Measurements from ENCODE around the gene KCNIP3.

KCNIP3 gene

DNA sequence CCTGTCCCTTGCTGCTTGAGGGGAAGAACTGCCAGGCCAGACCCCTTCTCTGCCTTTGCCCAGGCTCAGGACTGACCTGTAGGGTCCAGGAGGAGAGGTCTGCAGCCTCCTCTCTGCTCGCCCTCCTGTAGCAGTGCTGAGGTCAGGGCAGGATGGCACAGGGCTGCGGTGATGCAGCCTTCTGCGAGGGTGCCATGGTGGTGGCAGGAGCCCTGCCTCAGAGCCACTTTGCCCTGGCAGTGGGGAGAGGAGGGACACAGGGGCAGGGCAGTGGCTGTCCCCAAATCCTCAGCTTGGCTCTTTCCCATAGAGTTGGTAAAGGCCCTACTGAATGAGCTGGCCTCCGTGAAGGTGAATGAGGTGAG is 22.0 kb upstream of the KCNIP3 start:
- no peak for DNase-seq

DNA sequence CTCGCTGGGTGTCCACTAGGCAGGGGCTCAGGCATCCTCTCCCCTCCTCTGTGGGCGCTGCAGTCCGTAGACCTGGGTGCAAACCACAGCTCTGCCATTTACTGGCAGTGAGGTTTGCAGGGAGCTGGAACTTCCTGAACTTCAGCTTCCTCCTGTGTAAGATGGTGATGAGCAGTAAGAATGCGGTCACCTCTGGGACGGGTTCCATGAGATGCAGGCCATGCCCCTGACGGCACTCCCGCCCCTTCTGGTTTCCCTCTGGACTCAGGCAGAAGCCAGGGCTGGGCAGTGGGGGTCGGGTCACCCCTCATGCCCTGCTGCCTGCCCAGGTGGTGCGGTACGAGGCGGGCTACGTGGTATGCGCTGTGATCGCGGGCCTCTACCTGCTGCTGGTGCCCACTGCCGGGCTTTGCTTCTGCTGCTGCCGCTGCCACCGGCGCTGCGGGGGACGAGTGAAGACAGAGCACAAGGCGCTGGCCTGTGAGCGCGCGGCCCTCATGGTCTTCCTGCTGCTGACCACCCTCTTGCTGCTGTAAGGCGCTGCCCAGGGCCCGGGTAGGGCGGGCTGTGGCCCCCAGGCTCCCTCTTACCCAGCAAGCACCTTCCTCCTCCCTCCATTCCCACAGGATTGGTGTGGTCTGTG is 21.4 kb upstream of the KCNIP3 start:
- DNase-seq: no peak

DNA sequence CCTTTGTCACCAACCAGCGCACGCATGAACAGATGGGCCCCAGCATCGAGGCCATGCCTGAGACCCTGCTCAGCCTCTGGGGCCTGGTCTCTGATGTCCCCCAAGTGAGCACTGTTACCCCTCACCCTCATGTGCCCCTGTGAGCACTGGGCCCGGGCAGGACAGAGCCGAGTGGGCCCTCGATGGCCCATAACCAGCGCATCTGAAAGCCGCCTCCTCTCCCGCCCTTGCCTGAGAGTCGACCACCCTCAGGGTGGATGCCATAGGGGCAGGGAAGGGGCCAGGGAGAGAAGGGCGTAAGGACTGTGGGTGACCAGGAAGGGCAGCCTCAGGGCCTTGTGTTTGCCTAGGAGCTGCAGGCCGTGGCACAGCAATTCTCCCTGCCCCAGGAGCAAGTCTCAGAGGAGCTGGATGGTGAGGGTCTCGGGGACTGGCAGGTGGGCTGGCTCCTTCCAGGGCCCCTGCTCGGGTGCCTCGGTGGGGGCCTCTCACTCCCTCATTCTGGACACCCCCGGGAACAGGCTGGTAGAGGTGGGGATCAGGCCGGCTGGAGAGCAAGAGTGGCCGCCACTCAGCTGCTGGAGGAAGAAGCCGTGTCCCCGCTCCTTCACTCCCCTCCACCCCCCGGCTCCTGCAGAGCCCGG is 20.8 kb upstream of the KCNIP3 start:
- DNase-seq: no peak

DNA sequence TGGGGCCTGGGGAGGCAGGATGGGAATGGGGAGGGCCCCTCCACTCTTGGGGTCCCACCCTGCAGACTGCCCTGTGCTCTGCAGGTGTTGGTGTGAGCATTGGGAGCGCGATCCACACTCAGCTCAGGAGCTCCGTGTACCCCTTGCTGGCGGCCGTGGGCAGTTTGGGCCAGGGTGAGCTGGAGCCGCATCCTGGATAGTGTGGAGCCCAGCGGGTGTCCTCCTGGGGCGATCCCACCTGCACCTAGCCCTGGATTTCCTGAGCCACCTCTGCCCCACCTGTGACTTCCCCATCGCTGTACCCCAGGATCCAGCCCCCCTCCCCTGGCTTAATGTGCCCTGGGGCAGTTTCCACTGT is 20.3 kb upstream of the KCNIP3 start:
- DNase-seq: no peak

DNA sequence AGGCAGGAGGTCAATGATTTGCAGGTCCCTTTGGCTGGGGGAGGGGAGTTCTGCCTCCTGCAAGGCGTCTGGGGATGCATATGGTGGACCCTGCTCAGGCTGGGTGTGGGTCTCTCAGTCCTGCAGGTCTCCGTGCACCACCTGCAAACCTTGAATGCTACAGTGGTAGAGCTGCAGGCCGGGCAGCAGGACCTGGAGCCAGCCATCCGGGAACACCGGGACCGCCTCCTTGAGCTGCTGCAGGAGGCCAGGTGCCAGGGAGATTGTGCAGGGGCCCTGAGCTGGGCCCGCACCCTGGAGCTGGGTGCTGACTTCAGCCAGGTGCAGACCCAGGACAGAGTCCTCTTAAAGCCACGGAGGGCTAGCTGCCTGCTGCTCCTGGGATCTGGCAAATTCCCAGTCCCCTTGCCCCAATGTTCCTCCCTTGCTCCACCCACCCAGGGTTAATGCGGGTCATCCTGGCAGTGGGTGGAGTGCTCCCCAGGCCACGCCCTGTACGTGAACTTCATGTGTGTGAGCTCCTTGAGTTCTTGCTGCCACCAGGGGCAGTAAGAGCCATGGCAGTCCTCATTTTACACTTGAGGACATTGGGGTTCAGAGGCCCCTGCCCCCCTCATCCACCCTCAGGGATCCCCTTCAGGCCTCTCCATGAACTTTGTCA is 19.8 kb upstream of the KCNIP3 start:
- no peak for DNase-seq

DNA sequence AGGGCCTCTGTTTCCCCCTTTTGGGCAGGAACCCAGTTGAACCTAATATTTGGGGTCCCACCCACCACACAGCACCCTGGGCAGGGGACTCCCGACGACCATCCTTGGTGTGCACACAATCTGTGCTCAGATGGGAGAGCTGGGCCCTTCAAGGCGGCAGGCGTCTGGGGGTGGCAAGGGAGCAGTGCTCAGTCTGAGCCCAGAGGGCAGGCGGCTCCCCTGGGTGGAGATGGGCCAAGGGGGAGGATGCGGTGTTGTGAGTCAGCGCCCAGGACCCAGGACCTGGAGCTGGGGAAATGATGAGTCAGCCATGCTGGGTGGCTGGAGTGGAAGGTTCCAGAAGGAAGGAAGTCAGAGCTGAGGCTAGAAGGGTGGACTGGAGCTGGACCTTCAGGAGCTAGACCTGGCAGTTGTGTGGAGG is 19.1 kb upstream of the KCNIP3 start:
- DNase-seq: no peak

DNA sequence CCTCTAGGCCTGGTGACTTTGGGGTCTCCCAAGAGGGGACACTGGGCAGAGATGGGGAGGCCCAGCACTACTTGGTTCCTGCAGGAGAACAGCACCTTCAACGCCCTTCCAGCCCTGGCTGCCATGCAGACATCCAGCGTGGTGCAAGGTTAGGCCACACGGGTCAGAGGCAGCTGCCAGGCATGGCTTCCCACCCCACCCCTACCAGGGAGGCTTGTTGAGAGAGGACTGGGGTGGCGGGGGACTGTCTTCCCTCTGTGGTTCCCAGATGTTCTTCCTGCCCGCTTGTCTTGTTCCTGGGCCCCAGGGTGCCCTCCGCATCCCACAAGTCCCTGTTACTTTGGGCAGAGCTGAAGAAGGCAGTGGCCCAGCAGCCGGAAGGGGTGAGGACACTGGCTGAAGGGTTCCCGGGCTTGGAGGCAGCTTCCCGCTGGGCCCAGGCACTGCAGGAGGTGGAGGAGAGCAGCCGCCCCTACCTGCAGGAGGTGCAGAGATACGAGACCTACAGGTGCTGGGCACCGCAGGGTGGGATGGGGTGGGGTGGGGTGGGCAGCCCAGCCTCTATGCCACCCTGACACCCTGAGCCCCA is 18.4 kb upstream of the KCNIP3 start:
- no peak for DNase-seq

DNA sequence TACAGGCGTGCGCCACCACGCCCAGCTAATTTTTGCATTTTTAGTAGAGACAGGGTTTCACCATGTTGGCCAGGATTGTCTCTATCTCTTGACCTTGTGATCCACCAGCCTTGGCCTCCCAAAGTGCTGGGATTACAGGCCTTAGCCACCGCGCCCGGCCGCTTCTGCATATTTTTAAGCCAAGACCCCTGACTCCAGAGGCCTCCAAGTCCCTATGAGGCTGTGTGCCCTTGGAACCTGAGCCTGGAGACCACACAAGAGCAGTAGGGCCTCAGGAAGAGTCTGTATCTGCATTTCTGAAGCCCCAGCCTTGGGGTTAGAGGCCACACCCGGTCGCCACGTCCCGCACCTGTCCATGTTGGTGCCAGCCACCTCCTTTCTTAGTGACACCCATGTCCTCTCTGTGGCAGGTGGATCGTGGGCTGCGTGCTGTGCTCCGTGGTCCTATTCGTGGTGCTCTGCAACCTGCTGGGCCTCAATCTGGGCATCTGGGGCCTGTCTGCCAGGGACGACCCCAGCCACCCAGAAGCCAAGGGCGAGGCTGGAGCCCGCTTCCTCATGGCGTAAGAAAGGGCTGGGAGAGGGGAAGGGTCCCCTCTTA is 17.6 kb upstream of the KCNIP3 start:
- no peak for DNase-seq

DNA sequence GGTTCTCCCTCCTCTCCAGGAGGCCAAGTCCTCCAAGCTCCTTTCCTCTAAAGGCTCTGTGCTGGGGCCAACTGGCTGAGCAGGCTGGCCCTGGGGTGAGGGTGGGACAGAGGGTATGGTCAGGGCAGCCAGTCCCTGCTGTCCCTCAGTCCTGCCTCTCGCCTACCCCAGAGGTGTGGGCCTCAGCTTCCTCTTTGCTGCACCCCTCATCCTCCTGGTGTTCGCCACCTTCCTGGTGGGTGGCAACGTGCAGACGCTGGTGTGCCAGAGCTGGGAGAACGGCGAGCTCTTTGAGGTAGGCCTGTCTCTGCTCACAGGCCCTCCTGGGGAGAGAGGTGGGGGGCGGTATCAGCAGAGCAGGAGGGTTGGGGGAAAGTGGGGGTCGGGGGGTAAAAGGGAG is 16.1 kb upstream of the KCNIP3 start:
- no peak for DNase-seq

DNA sequence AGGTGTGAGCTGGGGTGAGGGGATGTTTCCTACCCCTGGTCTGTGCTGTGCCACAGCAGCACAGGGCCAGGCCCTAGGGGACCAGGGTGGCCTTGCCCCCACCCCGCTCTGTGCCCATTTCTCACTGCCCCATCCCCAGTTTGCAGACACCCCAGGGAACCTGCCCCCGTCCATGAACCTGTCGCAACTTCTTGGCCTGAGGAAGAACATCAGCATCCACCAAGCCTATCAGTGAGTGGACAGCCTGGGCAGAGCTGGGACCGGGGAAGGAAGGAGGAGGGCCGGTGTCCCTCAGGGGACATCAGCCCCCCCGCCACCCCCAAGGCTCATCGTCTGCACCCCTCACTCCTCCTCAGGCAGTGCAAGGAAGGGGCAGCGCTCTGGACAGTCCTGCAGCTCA is 15.4 kb upstream of the KCNIP3 start:
- DNase-seq: no peak

DNA sequence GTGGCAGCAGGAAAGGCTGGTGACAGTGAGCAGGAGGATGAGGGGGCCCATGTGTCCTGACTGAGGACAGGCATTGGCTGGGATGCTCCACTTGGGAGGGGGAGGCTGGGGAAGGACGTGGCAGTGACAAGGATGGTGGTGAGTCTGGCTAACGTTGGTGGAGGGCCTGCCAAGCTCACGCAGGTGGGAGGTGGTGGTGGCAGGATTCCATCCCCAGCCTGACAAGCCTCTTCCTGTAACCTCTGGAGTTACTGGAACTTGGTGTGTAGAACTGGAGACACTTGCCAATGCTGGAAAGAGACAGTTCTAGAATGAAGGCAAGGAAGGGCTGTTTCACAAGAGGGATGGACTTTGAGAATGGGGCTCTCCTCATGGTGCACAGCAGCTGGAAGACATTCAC is 14.7 kb upstream of the KCNIP3 start:
- DNase-seq: no peak

DNA sequence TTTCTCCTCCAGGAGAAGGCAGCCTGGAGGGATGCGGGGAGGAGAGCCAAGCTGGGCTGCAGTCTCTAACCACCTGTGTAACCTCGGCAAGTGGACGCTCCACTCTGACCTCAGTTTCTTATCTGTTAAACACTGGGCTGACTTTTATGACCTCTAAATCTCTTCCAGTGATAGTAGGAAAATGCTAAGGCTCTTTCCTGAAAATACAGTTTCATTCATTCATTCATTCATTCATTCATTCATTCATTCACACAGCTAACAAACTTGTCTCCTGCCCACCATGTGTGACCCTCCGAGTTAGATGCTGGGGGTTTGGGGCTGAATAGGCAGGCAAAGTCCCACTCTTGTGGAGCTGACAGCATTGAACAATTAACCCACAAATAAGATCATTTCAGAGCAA is 13.6 kb upstream of the KCNIP3 start:
- no peak for DNase-seq

DNA sequence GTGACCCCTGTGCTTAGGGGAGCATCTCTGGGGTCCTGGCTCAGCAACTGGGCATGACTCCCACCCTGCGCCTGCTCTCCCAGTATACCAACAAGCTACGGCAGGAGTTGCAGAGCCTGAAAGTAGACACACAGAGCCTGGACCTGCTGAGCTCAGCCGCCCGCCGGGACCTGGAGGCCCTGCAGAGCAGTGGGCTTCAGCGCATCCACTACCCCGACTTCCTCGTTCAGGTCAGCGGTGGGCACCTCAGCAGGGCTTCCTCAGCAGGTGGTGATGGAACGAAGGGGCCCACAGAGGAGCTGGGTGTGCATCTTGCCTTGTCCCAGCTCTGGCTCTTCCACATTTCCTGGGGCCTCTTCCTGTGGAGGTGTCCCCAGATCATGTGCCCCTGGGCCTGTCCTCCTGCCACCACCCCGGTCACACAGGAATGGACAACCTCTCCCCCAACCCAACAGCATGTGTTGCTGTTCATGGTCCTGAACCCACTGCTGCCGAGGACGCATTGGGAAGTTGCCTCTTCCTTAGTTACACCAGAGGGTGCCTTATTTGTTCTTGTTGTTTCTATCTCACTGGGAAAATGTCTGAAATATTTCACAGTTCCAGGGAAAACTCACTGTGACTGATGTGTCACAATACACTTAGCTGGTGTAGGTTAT is 12.1 kb upstream of the KCNIP3 start:
- no peak for DNase-seq

DNA sequence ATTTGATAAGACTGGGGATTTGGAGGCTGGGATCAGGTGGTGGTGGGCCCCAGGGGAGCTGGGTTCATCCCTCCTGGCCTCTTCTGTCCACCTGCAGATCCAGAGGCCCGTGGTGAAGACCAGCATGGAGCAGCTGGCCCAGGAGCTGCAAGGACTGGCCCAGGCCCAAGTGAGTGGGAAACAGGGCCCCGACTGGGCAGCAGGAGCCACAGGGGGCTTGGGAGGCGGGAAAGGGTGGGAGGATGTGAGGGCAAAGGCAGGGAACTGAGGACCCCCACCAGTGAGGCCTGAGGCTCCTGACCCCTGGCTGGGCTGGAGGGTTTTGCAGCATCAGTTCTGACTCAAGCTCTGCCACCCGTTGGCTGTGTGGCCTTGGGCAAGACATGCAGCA is 11.6 kb upstream of the KCNIP3 start:
- DNase-seq: no peak

DNA sequence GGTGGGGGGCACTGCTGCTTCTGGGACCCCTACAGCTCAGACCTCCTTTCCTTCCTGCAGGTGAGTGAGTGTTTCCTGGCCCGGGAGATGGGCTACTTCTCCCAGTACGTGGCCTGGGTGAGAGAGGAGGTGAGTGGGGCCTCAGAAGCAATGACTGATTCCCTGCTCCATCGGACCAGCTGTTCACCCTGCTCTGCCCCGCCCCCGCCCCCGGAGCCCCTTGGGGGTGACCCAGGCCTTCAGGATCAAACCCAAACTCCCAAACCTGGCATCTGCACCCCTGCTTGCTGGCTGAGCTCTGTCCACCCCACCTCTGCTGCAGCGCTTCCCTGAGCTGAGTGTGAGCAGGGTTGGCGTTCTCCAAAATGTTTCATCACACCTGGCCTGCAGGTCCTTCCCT is 9.8 kb upstream of the KCNIP3 start:
- no peak for DNase-seq

DNA sequence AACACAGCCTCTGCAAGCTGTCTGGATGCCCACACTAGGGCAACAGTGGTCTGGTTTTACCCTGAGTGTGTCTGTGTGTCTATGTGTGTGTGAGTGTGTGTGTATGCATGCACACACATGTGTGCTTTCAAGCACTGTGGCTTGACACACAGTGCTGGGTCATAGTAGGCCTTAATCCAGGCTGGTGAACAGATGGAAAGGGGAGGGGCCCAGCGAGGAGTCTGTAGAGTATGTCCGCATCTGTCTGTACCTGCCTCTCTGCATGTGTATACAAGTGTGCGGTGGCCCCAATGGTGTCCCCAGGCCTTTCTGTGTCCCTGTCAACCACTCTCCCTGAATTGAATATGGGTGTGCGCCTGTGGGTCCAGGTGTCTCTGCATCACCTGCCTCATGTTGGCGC is 9.3 kb upstream of the KCNIP3 start:
- DNase-seq: no peak

DNA sequence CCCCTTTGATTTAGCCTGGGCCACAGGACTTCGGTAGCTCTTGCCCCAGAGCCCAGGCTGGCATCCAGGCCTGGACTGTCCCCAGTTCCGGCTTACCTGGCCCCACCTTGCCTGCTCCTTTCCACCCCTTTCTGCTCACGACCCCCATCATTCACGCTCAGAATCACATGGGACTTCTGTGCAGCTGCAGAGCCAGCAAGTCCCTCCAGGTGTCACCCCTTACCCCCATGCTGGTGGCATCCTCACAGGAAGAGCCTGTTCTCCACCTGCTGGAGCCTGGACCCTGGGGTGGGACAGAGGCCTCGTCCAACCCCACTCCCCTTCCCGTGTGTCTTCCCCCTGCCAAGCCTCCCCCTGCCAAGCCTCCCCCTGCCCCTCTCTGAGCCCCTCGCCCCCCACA is 7.9 kb upstream of the KCNIP3 start:
- DNase-seq: no peak

DNA sequence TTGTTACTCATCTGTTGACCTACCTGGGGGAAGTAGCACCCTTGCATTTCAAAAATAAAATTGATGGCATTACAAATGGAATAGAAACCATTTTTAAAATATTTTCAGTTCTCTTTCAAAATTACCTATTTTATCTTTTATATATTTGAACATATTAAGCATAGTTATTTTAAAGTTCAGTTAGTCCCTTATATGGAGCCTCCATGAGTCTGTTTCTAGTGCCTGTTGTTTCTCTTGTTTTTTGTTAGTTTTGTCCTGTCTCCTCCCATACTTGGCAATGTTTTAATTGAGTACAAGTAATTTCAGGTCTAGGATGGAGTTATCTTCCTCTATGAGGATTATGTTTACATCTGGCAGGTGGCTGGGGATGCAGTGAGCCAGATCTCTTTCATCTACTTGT is 5.9 kb upstream of the KCNIP3 start:
- no peak for DNase-seq

DNA sequence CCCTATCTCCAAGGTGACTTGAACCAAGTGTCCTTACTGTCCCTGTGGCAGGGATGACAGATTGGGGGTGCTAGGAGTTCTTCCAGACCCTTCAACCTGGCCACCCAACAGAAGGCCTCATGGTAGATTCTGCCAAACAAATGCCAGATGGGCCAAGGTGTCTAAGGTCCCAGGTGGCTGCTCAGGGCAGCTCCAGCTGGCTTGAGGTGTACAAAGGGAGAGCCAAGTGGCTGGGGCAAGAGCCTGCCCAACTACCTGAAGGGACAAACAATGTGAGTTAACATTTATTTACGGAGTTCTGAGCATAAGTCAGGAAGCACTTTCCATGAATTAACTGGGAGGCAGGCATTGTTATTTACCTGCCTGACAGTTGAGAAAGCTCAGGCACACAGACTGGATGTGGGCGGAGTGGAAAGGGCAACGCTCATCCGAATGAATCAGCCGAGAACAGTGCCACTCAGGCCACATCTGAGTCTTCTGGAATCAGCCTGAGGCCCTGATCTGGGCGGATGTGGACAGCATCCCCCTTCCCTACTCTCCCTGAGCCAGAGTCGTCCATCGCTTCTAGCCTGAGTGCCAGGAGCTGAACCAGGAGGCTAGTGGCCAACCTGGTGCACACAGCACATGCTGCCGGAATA is 4.4 kb upstream of the KCNIP3 start:
- no peak for DNase-seq

DNA sequence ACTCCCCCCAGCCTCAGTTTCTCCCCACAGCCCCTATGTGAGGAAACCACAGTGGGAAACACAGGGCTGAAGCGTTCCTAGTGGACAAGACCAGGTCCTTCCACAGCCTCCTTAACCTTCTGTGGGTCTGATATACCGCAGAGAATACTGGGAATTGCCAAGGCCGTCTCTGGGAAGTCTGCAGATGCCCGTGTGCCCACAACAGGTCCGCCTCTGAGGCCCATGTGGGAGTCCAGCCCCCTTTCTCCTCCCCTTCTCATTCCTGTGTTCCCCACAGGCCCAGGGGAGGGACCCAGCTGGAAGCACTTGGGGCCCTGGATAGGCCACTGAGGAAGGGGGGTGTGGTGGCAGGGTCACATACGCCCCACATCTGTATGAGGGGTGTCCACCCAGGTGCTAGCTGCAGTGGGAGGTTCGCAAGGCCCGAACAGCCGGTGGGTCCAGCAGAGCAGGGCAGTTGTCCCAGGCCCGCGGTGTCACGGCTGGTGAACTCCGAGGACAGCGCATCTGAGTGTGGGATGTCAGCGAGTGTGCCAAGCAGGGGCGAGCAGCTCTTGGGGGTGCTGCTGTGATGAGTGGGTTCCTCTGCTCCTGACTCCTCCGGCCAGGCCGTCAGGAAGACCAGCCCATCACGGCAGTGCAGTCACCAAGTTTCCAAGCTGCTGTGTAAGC is 2.4 kb upstream of the KCNIP3 start:
- DNase-seq: no peak

DNA sequence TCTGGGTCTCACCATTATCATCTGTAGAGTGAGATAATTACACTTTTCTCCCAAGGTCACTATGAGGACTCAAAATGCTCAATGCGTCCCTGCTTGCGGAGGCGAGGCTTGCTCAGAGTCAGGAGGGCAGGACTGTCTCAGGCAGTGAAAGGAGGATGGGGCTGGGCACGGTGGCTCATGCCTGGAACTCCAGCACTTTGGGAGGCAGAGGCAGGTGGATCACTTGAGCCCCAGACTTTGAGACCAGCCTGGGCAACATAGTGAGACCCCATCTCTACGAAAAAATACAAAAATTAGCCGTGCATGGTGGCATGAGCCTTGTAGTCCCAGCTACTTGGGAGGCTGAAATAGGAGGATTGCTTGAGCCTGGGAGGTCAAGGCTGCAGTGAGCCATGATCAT is 1.8 kb upstream of the KCNIP3 start:
- DNase-seq: no peak

DNA sequence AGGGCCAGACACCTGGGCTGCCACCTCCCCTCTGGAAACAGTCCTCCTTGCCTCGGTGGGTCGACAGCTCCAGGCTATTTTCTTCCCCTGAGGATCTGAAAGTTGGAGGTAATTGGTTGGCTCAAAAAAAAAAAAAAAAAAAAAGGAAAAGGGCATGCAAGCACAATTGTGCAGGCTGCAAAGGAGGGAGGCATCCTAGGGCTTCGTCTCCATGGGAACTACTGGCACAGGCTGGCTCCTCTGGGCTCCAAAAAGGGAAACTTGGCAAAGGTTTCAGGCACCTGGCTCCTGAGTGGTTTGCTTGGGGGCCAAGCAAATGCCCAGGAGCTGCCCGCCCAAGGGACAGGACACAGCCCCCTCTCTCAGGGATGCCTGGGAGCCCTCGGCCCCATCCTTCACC is 1.1 kb upstream of the KCNIP3 start:
- DNase-seq: no peak
